ENCODE results near the gene KLLN.
"Not testable (repeated sequence)": the region's sequence is repeated elsewhere in the genome, so short reads cannot be mapped to it uniquely, and the experiment has no call there.

The KLLN gene

GRCh38 chr10:87865241-87865881 lies 2.0 kb upstream of the KLLN start:
- DNase-seq = no peak

DNA sequence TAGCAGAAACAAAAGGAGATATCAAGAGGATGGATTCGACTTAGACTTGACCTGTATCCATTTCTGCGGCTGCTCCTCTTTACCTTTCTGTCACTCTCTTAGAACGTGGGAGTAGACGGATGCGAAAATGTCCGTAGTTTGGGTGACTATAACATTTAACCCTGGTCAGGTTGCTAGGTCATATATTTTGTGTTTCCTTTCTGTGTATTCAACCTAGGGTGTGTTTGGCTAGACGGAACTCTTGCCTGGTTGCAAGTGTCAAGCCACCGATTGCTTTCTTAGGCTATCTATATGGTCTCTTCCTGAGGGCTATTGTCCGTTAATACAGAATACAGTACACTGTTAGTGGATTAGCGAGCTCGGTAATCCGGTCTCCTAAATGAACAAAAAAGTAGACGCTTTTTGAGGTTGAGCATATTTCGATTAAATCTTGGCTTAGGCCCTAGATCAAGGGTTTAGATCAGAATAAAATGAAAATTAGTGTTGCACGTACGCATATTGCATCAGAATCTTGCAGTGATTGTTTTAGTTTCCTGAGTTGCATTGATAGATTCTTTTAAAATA lies 1.2 kb upstream of the KLLN start:
- DNase-seq = no peak

DNA sequence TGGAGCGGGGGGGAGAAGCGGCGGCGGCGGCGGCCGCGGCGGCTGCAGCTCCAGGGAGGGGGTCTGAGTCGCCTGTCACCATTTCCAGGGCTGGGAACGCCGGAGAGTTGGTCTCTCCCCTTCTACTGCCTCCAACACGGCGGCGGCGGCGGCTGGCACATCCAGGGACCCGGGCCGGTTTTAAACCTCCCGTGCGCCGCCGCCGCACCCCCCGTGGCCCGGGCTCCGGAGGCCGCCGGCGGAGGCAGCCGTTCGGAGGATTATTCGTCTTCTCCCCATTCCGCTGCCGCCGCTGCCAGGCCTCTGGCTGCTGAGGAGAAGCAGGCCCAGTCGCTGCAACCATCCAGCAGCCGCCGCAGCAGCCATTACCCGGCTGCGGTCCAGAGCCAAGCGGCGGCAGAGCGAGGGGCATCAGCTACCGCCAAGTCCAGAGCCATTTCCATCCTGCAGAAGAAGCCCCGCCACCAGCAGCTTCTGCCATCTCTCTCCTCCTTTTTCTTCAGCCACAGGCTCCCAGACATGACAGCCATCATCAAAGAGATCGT lies 690 bp upstream of the KLLN start:
- peak; percentile 40 for DNase-seq

- peak; percentile 77 for DNase-seq
Measured at GRCh38 chr10:87862679-87863052, 667 bp downstream of the KLLN start.

DNA sequence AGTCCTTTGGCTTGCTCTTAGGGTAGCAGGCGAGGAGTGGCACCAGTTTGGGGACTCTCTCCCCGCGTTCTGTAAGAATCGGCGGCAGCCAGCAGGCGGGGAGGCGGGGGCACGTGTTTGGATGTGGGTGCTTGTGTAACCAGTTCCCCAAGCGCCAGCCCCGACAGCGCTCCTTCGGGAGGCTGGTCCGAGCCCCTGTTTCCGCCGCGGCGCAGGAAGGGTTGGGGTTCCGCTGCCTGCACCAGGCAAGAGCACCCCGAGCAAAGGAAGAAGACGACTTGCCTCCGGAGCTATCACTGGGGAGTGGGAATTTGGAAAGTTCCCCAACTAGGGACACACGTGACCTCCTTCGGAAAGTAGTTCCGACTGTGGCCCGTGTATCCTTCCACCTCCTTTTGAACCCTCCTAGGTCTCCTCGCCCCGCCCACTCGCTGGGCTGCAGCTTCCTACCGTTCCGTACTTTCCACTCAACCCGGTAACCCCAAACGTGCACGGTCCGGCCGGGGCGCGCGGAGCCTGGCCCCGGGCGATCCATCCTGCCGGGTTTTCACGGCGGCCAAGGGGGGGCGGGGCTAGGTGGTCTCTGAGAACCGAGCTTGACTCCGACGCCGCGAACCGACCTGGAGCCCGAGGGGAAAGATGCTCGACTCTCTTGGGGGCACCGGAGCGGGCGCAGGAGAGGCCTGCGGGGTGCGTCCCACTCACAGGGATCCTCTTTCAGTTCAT lies 1.2 kb downstream of the KLLN start:
- DNase-seq = peak; percentile 96

DNA sequence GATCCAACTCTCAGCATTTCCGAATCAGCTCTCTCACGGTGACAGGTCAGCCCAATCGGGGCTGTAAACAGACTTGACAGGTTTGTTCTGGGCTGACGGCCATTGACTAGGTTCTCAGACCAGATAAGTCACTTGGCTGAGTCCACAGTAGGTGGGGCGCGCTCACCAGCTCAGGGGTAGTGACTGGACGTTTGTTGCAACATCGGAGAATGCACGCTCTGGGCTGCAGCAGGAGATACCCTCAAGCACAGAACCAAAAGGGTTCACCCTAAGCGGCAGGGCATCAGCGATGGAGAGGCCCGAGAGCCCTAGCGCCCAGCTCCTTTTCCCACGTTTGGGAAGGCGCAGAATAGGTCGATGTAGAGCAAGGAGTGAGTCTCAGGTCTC lies 1.8 kb downstream of the KLLN start:
- DNase-seq = no peak

DNA sequence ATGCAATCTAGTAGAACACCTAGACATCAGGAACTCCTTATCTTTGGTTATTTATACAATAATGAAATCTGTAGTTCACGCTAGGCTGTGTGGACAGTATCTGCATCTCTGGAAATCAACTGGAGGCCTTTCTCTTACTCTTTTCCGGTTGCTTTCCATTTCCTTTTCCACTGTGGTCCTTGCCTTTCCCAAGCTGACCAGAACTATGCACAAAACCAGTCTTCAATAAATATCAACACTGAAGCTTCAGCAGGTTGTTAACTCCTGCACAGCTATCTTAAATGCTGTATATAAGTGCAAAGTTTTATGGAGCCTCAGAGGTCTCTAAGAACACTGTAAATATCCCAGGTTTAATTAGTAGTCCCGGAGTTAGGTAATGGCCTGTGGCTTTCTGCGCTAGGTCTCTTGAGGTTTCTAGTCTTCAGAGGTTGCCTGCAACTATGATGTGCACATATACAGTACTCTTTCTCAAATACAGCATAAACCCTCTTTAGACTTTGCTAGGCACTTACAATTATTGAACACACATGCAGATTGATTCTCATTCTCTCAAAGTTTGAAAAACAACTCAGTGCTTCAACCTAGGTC lies 2.4 kb downstream of the KLLN start:
- no peak for DNase-seq

DNA sequence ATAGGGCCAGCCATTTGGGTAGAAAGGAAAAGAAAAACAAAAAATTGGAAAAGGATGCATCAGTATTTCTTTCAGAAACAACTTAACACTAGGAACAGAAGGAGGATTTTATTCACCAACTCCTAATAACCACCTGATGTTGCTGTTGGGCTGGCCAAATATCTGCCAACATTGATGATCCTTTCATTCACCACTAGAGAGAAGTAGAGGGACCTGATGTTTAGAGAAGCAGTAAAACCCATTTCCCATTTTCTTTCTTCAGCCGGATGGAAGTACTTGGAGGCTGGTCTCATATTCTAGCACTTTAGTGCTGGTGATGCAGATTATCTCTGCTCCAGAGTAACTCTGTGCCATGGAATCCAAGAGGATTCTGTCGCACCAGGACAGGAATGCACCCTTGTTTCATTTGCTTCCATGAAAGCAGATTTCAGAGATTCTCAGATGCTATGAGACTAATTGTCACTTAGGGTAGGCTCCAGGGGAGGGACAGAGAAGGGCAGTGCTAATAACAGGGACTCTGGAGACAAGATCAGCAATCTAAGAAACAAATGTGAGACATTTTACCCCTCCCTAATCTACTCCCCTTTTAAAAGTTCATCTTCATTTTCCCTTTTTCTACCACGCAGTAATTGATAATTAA lies 3.1 kb downstream of the KLLN start:
- DNase-seq = peak; percentile 49

- DNase-seq = not testable (repeated sequence)
Measured at GRCh38 chr10:87855665-87856064, 7.7 kb downstream of the KLLN start.

DNA sequence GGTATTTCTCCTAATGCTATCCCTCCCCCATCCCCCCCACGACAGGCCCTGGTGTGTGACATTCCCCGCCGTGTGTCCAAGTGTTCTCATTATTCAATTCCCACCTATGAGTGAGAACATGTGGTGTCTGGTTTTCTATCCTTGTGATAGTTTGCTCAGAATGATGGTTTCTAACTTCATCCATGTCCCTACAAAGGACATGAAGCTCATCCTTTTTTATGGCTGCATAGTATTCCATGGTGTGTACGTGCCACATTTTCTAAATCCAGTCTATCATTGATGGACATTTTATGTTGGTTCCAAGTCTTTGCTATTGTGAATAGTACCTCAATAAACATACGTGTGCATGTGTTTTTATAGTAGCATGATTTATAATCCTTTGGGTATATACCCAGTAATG lies 8.1 kb downstream of the KLLN start:
- DNase-seq = not testable (repeated sequence)

- DNase-seq = no peak
Measured at GRCh38 chr10:87852089-87852488, 11.2 kb downstream of the KLLN start.

- peak; percentile 68 for DNase-seq
Measured at GRCh38 chr10:87850742-87851205, 12.6 kb downstream of the KLLN start.

- no peak for DNase-seq
Measured at GRCh38 chr10:87849001-87849400, 14.3 kb downstream of the KLLN start.

DNA sequence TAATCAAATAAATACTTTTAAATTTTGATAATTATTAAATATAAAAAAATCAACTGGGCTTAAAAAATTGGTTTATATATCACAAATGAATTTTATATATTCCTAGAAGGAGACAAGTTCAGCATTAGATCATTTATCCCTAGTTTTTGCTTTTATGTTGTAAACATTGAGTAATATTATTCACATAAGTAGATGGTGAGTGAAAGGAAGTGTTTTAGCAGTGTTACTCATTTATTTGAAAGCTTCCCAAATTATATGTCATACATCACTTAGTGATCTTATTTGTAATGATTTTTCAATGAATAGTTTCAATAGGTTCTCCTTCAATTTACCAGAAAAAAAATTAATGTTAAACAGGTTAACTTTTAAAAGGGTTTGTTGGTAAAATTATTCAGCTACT lies 15.8 kb downstream of the KLLN start:
- DNase-seq = no peak

DNA sequence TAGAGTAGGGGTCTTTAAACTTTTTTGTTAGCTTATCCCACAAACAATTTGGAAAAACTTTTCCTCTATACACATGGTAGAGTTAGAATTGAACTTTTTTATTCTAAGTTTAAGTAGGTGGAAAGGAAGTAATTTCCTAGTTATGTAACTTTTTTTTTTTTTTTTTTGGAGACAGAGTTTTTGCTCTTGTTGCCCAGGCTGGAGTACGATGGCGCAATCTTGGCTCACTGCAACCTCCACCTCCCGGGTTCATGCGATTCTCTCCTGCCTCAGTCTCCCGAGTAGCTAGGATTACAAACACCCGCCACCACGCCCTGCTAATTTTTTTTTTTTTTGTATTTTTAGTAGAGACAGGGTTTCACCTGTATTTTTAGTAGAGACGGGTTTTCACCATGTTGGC lies 16.6 kb downstream of the KLLN start:
- not testable (repeated sequence) for DNase-seq

DNA sequence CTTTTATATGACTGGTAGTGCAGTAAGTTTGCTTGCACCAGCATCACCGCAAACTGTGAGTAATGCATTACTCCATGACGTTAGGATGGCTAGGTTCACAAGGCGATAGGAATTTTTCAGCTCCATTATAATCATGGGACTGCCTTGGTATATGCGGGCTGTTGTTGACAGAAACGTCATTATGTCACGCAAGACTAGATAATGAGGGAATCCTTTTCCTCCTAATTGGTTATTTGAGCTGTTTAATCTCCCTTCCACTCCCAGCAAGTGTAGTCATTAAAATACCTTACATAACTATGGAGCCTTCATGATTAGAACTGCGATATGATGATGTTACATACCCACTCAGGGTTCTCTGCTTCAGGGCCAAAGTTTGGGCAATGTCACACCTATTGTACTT lies 17.3 kb downstream of the KLLN start:
- DNase-seq = no peak

DNA sequence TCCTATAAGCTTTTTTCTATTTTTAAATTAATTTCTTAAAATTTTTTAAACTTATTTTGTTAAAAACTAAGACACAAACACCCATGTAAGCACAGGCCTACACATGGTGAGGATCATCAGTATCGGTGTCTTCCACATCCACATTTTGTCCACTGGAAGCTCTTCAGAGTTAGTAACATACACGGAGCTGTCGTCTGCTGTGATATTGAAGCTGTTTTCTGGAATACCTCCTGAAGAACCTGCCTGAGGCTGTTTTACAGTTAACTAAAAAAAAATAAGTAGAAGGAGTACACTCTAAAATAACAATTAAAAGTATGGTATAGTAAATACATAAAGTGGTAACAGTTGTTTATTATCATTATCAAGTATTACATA lies 17.7 kb downstream of the KLLN start:
- no peak for DNase-seq

- no peak for DNase-seq
Measured at GRCh38 chr10:87844837-87845623, 18.3 kb downstream of the KLLN start.

- no peak for DNase-seq
Measured at GRCh38 chr10:87843714-87844113, 19.6 kb downstream of the KLLN start.

- DNase-seq = no peak
Measured at GRCh38 chr10:87842776-87843497, 20.4 kb downstream of the KLLN start.

- no peak for DNase-seq
Measured at GRCh38 chr10:87842220-87842641, 21.1 kb downstream of the KLLN start.

GRCh38 chr10:87841186-87841585 lies 22.1 kb downstream of the KLLN start:
- no peak for DNase-seq

Data from CD4-positive, alpha-beta T cell treated with Interleukin-17A for 4 hours (primary cell).